T-helper 17 cell (primary cell): ENCODE data around the gene PLEKHF1. TPM values are rescaled to one million over a fixed set of nuclear protein-coding genes. Genes with fewer than 3 reads are reported as not detected.
A peak's percentile ranks its signal among the peaks of the same experiment; 100 is the strongest.

Experiments
- ATAC-seq: fragments of 150-1000 bp; cut with Tn5 transposase; 2 replicates; pipeline ENCODE4 v1.10.0; 2021; ENCODE audit warnings: mild to moderate bottlenecking, moderate library complexity
- DNase-seq, 3 donors: peaks; one replicate each; pipeline versions ENCODE4 v3.0.0 to v3.0.0-alpha.2; 2020 to 2021
- H3K9me3 ChIP-seq: one replicate; pipeline ENCODE4 v1.7.0; 2013; ENCODE audit warnings: low read length, mild to moderate bottlenecking; ENCODE audit not compliant: control insufficient read depth, poor library complexity, severe bottlenecking
- H3K27ac Mint-ChIP-seq: one replicate; pipeline ENCODE4 v1.8.0; 2022; ENCODE audit warnings: mild to moderate bottlenecking, moderate library complexity, mixed read lengths
- H3K27me3 Mint-ChIP-seq: one replicate; pipeline ENCODE4 v1.8.0; 2022; ENCODE audit warnings: mixed read lengths
- H3K36me3 Mint-ChIP-seq: one replicate; pipeline ENCODE4 v1.8.0; 2022; ENCODE audit warnings: low read depth, mixed read lengths
- H3K4me1 Mint-ChIP-seq: one replicate; pipeline ENCODE4 v1.8.0; 2022; ENCODE audit warnings: mild to moderate bottlenecking, mixed read lengths
- H3K4me3 Mint-ChIP-seq: one replicate; pipeline ENCODE4 v1.8.0; 2022; ENCODE audit warnings: mild to moderate bottlenecking, moderate library complexity, mixed read lengths
- total RNA-seq, 4 donors: library from RNA in 2 of 4; stranded (reverse) in 2 of 4; gene quantifications; one replicate each; pipeline ENCODE4 v1.2.3 and lab custom pipeline; 2022 to 2026

The PLEKHF1 gene
- total RNA-seq, 2 donors from 2014 or later: 13.5 to 20.7 TPM

GRCh38 chr19:29712744-29713516 lies 47.7 kb downstream of the PLEKHF1 start:
- ATAC-seq: no peak
- peaks cover 58% of the 10 kb centered on the region for H3K4me1 Mint-ChIP-seq
- peak overlapping the region; percentile 92 for H3K27ac Mint-ChIP-seq
- no peaks in the 10 kb centered on the region for H3K9me3 ChIP-seq
- H3K27me3 Mint-ChIP-seq: no peaks in the 10 kb centered on the region
- peak overlapping the region; percentile 98 for H3K4me3 Mint-ChIP-seq
- no peak for DNase-seq
- H3K36me3 Mint-ChIP-seq: no peaks in the 10 kb centered on the region

- Mint-ChIP-seq H3K4me1 (peaks cover 48% of the 10 kb centered on the region), H3K27me3 (no peaks in the 10 kb centered on the region), H3K27ac (peak overlapping the region; percentile 92), H3K4me3 (peak overlapping the region; percentile 98), H3K36me3 (no peaks in the 10 kb centered on the region)
- peak; percentile 60 for ATAC-seq
- peak; percentile 30 to 57 (median 52) for DNase-seq
- no peaks in the 10 kb centered on the region for H3K9me3 ChIP-seq
Observed at GRCh38 chr19:29714371-29714952, 49.2 kb downstream of the PLEKHF1 start.

- DNase-seq: peak; percentile 20 to 52 (median 43)
- no peaks in the 10 kb centered on the region for H3K27me3 Mint-ChIP-seq
- H3K9me3 ChIP-seq: no peaks in the 10 kb centered on the region
- peaks cover 47% of the 10 kb centered on the region for H3K4me1 Mint-ChIP-seq
- H3K27ac Mint-ChIP-seq: peak within 1 kb of the TSS; percentile 93
- peak within 1 kb of the TSS; percentile 98 for H3K4me3 Mint-ChIP-seq
- no peaks in the 10 kb centered on the region for H3K36me3 Mint-ChIP-seq
- ATAC-seq: peak; percentile 66
Observed at GRCh38 chr19:29714953-29715700, 49.9 kb downstream of the PLEKHF1 start, which contains the start of gene C19orf12. TSS of gene C19orf12 (minus strand) at chr19:29715261. CDS start at chr19:29708413, 6,848 bp downstream.

- ATAC-seq (peak; percentile 5), DNase-seq (no peak)
- no peaks in the 10 kb centered on the region for H3K36me3 Mint-ChIP-seq
- peak overlapping the region; percentile 93 for H3K27ac Mint-ChIP-seq
- no peaks in the 10 kb centered on the region for H3K9me3 ChIP-seq
- H3K27me3 Mint-ChIP-seq: peaks cover 2% of the 10 kb centered on the region
- H3K4me3 Mint-ChIP-seq: peak overlapping the region; percentile 92
- peaks cover 42% of the 10 kb centered on the region for H3K4me1 Mint-ChIP-seq
Observed at GRCh38 chr19:29715701-29716581, 50.7 kb downstream of the PLEKHF1 start.

GRCh38 chr19:29717051-29717450 lies 51.8 kb downstream of the PLEKHF1 start:
- H3K9me3 ChIP-seq: no peaks in the 10 kb centered on the region
- no peak overlapping the region for H3K27ac Mint-ChIP-seq
- H3K27me3 Mint-ChIP-seq: peaks cover 5% of the 10 kb centered on the region
- H3K4me1 Mint-ChIP-seq: peaks cover 34% of the 10 kb centered on the region
- H3K36me3 Mint-ChIP-seq: no peaks in the 10 kb centered on the region
- ATAC-seq: no peak
- no peak for DNase-seq
- H3K4me3 Mint-ChIP-seq: no peak overlapping the region

- ATAC-seq (peak; percentile 63), DNase-seq (no peak)
- Mint-ChIP-seq H3K4me3 (peak overlapping the region; percentile 49), H3K4me1 (peaks cover 8% of the 10 kb centered on the region), H3K27me3 (peaks cover 46% of the 10 kb centered on the region), H3K36me3 (peaks cover 2% of the 10 kb centered on the region), H3K27ac (peak overlapping the region; percentile 11)
- no peaks in the 10 kb centered on the region for H3K9me3 ChIP-seq
Observed at GRCh38 chr19:29724102-29724641, 58.9 kb downstream of the PLEKHF1 start.

GRCh38 chr19:29724746-29725145 lies 59.5 kb downstream of the PLEKHF1 start:
- Mint-ChIP-seq H3K4me3 (no peak overlapping the region), H3K4me1 (peaks cover 8% of the 10 kb centered on the region), H3K27ac (no peak overlapping the region), H3K27me3 (peaks cover 52% of the 10 kb centered on the region), H3K36me3 (peaks cover 2% of the 10 kb centered on the region)
- DNase-seq: no peak
- H3K9me3 ChIP-seq: no peaks in the 10 kb centered on the region
- ATAC-seq: no peak

Other genes with a start within 250 kb of the PLEKHF1 start
- not detected for gene VSTM2B, start 139.5 kb upstream of the PLEKHF1 start, total RNA-seq
- gene POP4, start 59.2 kb upstream of the PLEKHF1 start, total RNA-seq: 10 to 100 TPM; 48.8 to 56.6 TPM
- gene C19orf12, start 49.8 kb downstream of the PLEKHF1 start, total RNA-seq: 10 to 100 TPM; 16.6 to 18.6 TPM
- gene CCNE1, start 146.5 kb downstream of the PLEKHF1 start, total RNA-seq: 1 to 10 TPM; 3.8 to 7.4 TPM